ENCODE data around the gene FAM98C.

GRCh38 chr19:38405276-38405675 is 2.4 kb downstream of the FAM98C start:
- TF ChIP-seq CTCF (IDR thresholded peaks at IDR 0.05; ENCODE audit: low read depth, low read length): no peak
- TF ChIP-seq EZH2phosphoT487 (IDR thresholded peaks at IDR 0.05; ENCODE audit: low read depth): no peak

All from OCI-LY3 (cell line).